GM19438 (cell line): ENCODE results near the gene OR4M1.
"Not testable (repeated sequence)": the region's sequence is repeated elsewhere in the genome, so short reads cannot be mapped to it uniquely, and the experiment has no call there.

Source experiments
- ATAC-seq: cut with Tn5 transposase; IDR thresholded peaks from one replicate; pipeline ENCODE4 v1.9.1; 2021; ENCODE audit warnings: low read depth; ENCODE audit not compliant: unreplicated experiment

OR4M1 gene

GRCh38 chr14:19773204-19773603 lies at the start of gene OR4M1:
Gene OR4M1 (plus strand): TSS chr14:19773504. CDS start chr14:19780323, 6,819 bp downstream.
- not testable (repeated sequence) for ATAC-seq

- ATAC-seq, result no peak
Observed at GRCh38 chr14:19729359-19729758, 43.9 kb upstream of the OR4M1 start.

- ATAC-seq, result no peak
Observed at GRCh38 chr14:19729763-19730162, 43.5 kb upstream of the OR4M1 start.

GRCh38 chr14:19733893-19734292 lies 39.4 kb upstream of the OR4M1 start:
- not testable (repeated sequence) for ATAC-seq

- no peak for ATAC-seq
Observed at GRCh38 chr14:19743256-19743655, 30.0 kb upstream of the OR4M1 start, which contains the start of gene OR4Q3. Gene OR4Q3 (plus strand): TSS chr14:19743571.

- not testable (repeated sequence) for ATAC-seq
Observed at GRCh38 chr14:19752316-19752715, 21.0 kb upstream of the OR4M1 start.

GRCh38 chr14:19754172-19754571 lies 19.1 kb upstream of the OR4M1 start:
- no peak for ATAC-seq

- not testable (repeated sequence) for ATAC-seq
Observed at GRCh38 chr14:19771491-19771890, 1.8 kb upstream of the OR4M1 start.

- ATAC-seq, result no peak
Observed at GRCh38 chr14:19771895-19772430, 1.3 kb upstream of the OR4M1 start.

- not testable (repeated sequence) for ATAC-seq
Observed at GRCh38 chr14:19772454-19772853, 850 bp upstream of the OR4M1 start.

GRCh38 chr14:19775587-19775986 lies 2.3 kb downstream of the OR4M1 start:
- no peak for ATAC-seq

- not testable (repeated sequence) for ATAC-seq
Observed at GRCh38 chr14:19785848-19786247, 12.5 kb downstream of the OR4M1 start.

- not testable (repeated sequence) for ATAC-seq
Observed at GRCh38 chr14:19787318-19787717, 14.0 kb downstream of the OR4M1 start.

GRCh38 chr14:19788150-19788549 lies 14.8 kb downstream of the OR4M1 start:
- not testable (repeated sequence) for ATAC-seq

GRCh38 chr14:19796520-19797108 lies 23.3 kb downstream of the OR4M1 start:
- ATAC-seq, result not testable (repeated sequence)

GRCh38 chr14:19799880-19800279 lies 26.6 kb downstream of the OR4M1 start:
- no peak for ATAC-seq

GRCh38 chr14:19800282-19801117 lies 27.2 kb downstream of the OR4M1 start:
- no peak for ATAC-seq

- ATAC-seq, result no peak
Observed at GRCh38 chr14:19801118-19801464, 27.8 kb downstream of the OR4M1 start.

- not testable (repeated sequence) for ATAC-seq
Observed at GRCh38 chr14:19803470-19803869, 30.2 kb downstream of the OR4M1 start, which contains the start of gene OR4N2. Gene OR4N2 (plus strand): TSS chr14:19803770. CDS start chr14:19827449, 23,679 bp downstream.

- ATAC-seq, result not testable (repeated sequence)
Observed at GRCh38 chr14:19813171-19813920, 40.0 kb downstream of the OR4M1 start.

- ATAC-seq, result not testable (repeated sequence)
Observed at GRCh38 chr14:19819879-19820278, 46.6 kb downstream of the OR4M1 start.
